Activated naive CD4-positive, alpha-beta T cell treated with anti-CD3 and anti-CD28 coated beads, Interleukin-2, amount 50 U/mL, for 24 hours (primary cell): Measurements from ENCODE around the gene SNRK.
A peak's percentile ranks its signal among the peaks of the same experiment; 100 is the strongest.
"Not testable (repeated sequence)": the region's sequence is repeated elsewhere in the genome, so short reads cannot be mapped to it uniquely, and the experiment has no call there.

Experiments
- H3K27ac Mint-ChIP-seq: one replicate; pipeline ENCODE4 v1.8.0; 2021; ENCODE audit warnings: mild to moderate bottlenecking, mixed read lengths
- H3K27me3 Mint-ChIP-seq: one replicate; pipeline ENCODE4 v1.8.0; 2021; ENCODE audit warnings: mixed read lengths
- H3K36me3 Mint-ChIP-seq: one replicate; pipeline ENCODE4 v1.8.0; 2021; ENCODE audit warnings: mixed read lengths
- H3K4me1 Mint-ChIP-seq: one replicate; pipeline ENCODE4 v1.8.0; 2021; ENCODE audit warnings: mixed read lengths
- H3K4me3 Mint-ChIP-seq: one replicate; pipeline ENCODE4 v1.8.0; 2021; ENCODE audit warnings: mild to moderate bottlenecking, mixed read lengths
- H3K9me3 Mint-ChIP-seq: one replicate; pipeline ENCODE4 v1.8.0; 2021; ENCODE audit warnings: mixed read lengths

The SNRK gene

DNA sequence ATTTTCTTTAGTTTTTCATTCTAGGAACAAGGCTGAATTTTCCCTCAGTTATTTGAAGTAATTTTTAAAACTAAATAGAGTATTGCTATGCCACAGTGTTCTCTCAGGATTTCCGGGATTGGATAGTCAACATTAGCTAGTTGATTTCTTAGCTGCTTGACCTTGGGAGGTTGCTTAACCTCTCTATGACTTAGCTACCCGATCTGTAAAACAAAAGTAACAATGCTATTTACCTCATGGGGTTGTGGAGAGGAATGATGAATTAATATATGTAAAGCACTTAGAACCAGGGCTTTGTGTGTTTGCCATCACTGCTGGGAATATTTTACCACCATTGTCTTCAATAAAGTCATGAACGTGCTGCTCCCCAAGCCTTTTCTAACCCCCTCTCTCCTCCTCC, 57.5 kb downstream of the SNRK start:
- Mint-ChIP-seq H3K4me3 (peak overlapping the region; percentile 64), H3K36me3 (peaks cover 44% of the 10 kb centered on the region), H3K27me3 (no peaks in the 10 kb centered on the region), H3K27ac (peak overlapping the region; percentile 68), H3K9me3 (no peaks in the 10 kb centered on the region), H3K4me1 (peaks cover 75% of the 10 kb centered on the region)

- no peaks in the 10 kb centered on the region for H3K9me3 Mint-ChIP-seq
- peak overlapping the region; percentile 51 for H3K27ac Mint-ChIP-seq
- H3K36me3 Mint-ChIP-seq, result peaks cover 47% of the 10 kb centered on the region
- H3K27me3 Mint-ChIP-seq, result no peaks in the 10 kb centered on the region
- H3K4me3 Mint-ChIP-seq, result no peak overlapping the region
- H3K4me1 Mint-ChIP-seq, result peaks cover 82% of the 10 kb centered on the region
These were observed 58.2 kb downstream of the SNRK start for GRCh38 chr3:43344520-43344919.

- peak overlapping the region; percentile 86 for H3K27ac Mint-ChIP-seq
- peaks cover 43% of the 10 kb centered on the region for H3K36me3 Mint-ChIP-seq
- peak overlapping the region; percentile 38 for H3K4me3 Mint-ChIP-seq
- H3K9me3 Mint-ChIP-seq, result no peaks in the 10 kb centered on the region
- H3K4me1 Mint-ChIP-seq, result peaks cover 78% of the 10 kb centered on the region
- no peaks in the 10 kb centered on the region for H3K27me3 Mint-ChIP-seq
These were observed 58.9 kb downstream of the SNRK start for GRCh38 chr3:43345246-43345645.

- peaks cover 77% of the 10 kb centered on the region for H3K4me1 Mint-ChIP-seq
- H3K27me3 Mint-ChIP-seq, result no peaks in the 10 kb centered on the region
- H3K4me3 Mint-ChIP-seq, result no peak overlapping the region
- H3K9me3 Mint-ChIP-seq, result no peaks in the 10 kb centered on the region
- peak overlapping the region; percentile 86 for H3K27ac Mint-ChIP-seq
- H3K36me3 Mint-ChIP-seq, result peaks cover 47% of the 10 kb centered on the region
These were observed 59.5 kb downstream of the SNRK start for GRCh38 chr3:43345877-43346276.

DNA sequence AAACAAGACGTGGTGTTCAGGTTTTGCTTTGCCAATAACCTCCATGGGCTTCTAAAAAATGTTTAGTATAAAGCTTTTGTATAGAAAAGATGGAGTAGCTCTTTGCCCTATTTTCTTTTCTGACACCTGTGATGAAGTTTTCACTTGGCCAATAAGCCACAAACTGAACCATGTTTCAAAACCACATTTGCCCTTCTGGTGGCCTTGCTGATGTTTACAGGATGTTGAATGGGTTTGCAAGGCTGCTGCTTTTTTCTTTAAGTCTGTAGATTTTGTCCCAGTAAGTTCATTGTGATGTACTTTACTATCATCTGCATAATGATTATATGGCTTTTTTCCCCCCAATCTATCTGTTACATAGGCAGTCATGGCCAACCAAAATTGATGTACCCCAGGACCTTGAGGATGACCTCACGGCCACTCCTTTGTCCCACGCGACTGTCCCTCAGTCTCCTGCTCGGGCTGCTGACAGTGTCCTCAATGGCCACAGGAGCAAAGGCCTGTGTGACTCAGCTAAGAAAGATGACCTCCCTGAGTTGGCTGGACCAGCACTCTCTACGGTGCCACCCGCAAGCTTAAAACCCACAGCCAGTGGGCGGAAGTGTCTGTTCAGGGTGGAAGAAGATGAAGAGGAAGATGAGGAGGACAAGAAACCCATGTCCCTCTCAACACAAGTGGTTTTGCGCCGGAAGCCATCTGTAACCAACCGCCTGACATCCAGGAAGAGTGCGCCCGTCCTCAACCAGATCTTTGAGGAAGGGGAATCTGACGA, 60.8 kb downstream of the SNRK start:
- H3K36me3 Mint-ChIP-seq, result peaks cover 59% of the 10 kb centered on the region
- peak overlapping the region; percentile 76 for H3K27ac Mint-ChIP-seq
- H3K4me3 Mint-ChIP-seq, result peak overlapping the region; percentile 38
- H3K27me3 Mint-ChIP-seq, result no peaks in the 10 kb centered on the region
- H3K9me3 Mint-ChIP-seq, result peaks cover 9% of the 10 kb centered on the region
- peaks cover 79% of the 10 kb centered on the region for H3K4me1 Mint-ChIP-seq

GRCh38 chr3:43347774-43348173, 61.4 kb downstream of the SNRK start:
- H3K4me1 Mint-ChIP-seq, result peaks cover 73% of the 10 kb centered on the region
- H3K9me3 Mint-ChIP-seq, result peaks cover 15% of the 10 kb centered on the region
- peak overlapping the region; percentile 76 for H3K27ac Mint-ChIP-seq
- peaks cover 57% of the 10 kb centered on the region for H3K36me3 Mint-ChIP-seq
- H3K27me3 Mint-ChIP-seq, result no peaks in the 10 kb centered on the region
- peak overlapping the region; percentile 38 for H3K4me3 Mint-ChIP-seq

DNA sequence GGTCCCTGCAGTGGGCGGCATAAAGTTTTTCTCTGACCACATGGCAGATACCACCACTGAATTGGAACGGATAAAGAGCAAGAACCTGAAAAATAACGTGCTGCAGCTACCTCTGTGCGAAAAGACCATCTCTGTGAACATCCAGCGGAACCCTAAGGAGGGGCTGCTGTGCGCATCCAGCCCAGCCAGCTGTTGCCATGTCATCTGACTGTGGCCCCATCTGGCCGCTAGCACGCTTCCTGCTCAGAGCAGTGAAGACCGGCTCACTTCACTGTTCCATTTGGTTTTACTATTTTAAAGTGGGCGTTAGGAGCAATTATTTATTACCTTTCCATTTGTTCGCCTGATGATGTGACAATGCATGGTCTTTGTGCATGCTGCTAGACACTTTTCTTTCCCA, 62.0 kb downstream of the SNRK start:
- H3K27ac Mint-ChIP-seq, result no peak overlapping the region
- peaks cover 59% of the 10 kb centered on the region for H3K36me3 Mint-ChIP-seq
- peaks cover 67% of the 10 kb centered on the region for H3K4me1 Mint-ChIP-seq
- peaks cover 18% of the 10 kb centered on the region for H3K9me3 Mint-ChIP-seq
- H3K4me3 Mint-ChIP-seq, result peak overlapping the region; percentile 30
- no peaks in the 10 kb centered on the region for H3K27me3 Mint-ChIP-seq

DNA sequence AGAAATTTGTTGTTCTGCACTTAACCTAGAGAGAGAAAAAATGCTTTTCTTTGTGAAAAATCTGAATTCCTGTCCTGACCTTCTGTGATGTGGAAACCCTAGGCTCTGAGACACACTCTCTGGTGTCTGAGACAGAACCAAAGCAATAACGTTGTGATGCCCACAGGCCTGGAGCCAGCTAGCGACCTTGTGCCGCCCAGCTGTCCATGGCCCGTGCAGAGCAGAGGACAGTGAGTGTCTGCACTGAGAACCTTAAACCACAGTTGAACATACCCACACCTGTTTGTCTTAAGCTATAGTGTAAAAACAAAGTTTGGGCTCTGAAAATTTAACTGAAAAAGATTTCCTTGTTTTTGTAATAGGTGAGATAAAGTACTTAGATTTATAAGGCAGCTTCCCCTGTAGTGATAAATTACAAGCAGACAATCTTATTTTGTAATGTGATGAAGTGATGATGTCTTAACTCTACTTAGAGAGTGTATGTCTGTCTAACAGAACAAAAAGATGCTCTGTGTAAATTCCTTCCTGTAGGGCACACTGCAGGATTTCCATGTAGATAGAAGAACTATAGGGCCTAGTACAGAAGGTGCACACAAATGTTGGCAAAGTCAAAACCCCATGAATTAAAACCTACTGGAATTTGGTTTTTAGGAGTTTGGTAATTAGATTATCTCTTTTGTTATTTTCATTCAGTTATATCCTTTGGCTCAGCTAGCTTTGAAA, 62.7 kb downstream of the SNRK start:
- Mint-ChIP-seq H3K4me3 (peak overlapping the region; percentile 39), H3K4me1 (peaks cover 61% of the 10 kb centered on the region), H3K9me3 (peaks cover 20% of the 10 kb centered on the region), H3K27me3 (no peaks in the 10 kb centered on the region), H3K27ac (peak overlapping the region; percentile 41), H3K36me3 (peaks cover 61% of the 10 kb centered on the region)

DNA sequence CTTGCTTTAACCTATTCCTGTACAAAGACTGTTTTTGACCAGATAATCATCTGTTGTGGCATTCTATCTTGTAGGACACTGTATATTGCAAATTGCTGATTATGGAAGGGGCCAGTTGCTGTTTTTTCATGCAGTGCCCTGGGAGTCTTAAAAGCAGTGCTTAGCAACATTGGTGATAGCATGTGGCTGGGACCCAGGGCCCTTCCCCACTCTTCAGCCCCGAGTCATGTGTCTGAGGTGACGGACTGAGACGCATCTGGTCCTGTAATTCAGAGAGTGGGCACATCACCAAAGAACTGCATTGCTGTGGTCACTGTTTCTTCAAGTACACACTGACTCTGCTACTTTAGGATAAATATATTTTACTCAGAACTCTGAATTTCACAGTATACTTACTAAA, 63.4 kb downstream of the SNRK start:
- Mint-ChIP-seq H3K4me3 (no peak overlapping the region), H3K9me3 (peaks cover 26% of the 10 kb centered on the region), H3K27ac (no peak overlapping the region), H3K36me3 (peaks cover 66% of the 10 kb centered on the region), H3K27me3 (no peaks in the 10 kb centered on the region), H3K4me1 (peaks cover 60% of the 10 kb centered on the region)

- H3K27me3 Mint-ChIP-seq, result no peaks in the 10 kb centered on the region
- no peak overlapping the region for H3K4me3 Mint-ChIP-seq
- peaks cover 57% of the 10 kb centered on the region for H3K36me3 Mint-ChIP-seq
- no peak overlapping the region for H3K27ac Mint-ChIP-seq
- peaks cover 43% of the 10 kb centered on the region for H3K9me3 Mint-ChIP-seq
- peaks cover 25% of the 10 kb centered on the region for H3K4me1 Mint-ChIP-seq
These were observed 67.1 kb downstream of the SNRK start for GRCh38 chr3:43353393-43353792.

- Mint-ChIP-seq H3K36me3 (peaks cover 50% of the 10 kb centered on the region), H3K27me3 (no peaks in the 10 kb centered on the region), H3K27ac (no peak overlapping the region), H3K4me1 (peaks cover 18% of the 10 kb centered on the region), H3K4me3 (no peak overlapping the region), H3K9me3 (peaks cover 43% of the 10 kb centered on the region)
These were observed 67.8 kb downstream of the SNRK start for GRCh38 chr3:43353923-43354670.

GRCh38 chr3:43356033-43356432, 69.7 kb downstream of the SNRK start:
- not testable (repeated sequence) for H3K27me3 Mint-ChIP-seq, H3K4me3 Mint-ChIP-seq
- H3K9me3 Mint-ChIP-seq, result peaks cover 43% of the 10 kb centered on the region
- H3K36me3 Mint-ChIP-seq, result peaks cover 41% of the 10 kb centered on the region
- H3K27ac Mint-ChIP-seq, result peak overlapping the region; percentile 66
- H3K4me1 Mint-ChIP-seq, result peaks cover 12% of the 10 kb centered on the region

DNA sequence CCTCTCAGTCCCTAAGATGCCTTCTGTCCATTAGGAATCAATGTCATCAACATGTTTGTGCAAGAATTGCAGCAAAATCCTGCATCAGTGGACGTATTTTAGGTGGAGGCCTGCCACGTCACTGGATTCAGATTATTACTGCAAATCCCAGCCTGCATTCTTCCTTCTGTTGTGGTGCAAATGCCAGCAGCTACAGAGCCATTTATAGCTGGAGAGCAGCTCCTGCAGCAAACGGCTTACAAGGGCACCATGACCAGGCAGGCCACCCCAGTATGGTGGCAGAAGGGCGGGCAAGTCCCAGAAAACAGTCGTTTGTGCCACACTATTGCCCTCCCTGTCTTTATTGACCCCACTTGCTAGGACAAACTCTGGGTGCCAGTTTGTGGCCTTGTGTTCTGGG, 74.7 kb downstream of the SNRK start:
- no peak overlapping the region for H3K4me3 Mint-ChIP-seq
- H3K36me3 Mint-ChIP-seq, result no peaks in the 10 kb centered on the region
- no peaks in the 10 kb centered on the region for H3K27me3 Mint-ChIP-seq
- peaks cover 3% of the 10 kb centered on the region for H3K4me1 Mint-ChIP-seq
- H3K9me3 Mint-ChIP-seq, result peaks cover 11% of the 10 kb centered on the region
- no peak overlapping the region for H3K27ac Mint-ChIP-seq

DNA sequence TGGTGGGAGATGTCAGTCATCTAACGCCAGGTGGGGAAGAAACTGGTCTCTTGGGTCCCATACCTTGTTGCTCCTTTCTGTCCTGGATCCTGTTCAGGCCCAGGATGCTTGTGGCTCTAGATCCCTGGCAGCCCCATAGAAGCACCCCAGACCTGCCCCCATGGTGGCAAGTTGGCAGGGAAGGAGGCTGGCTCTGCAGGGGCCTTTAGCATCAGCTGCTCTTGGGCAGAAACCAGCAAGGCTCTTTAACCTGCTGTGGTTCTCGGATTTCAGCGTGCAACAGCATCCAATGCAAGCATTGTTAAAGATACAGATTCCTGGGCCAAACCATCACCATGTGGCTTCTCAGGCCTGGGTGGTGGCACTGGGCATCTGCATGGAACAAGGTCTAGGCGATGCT, 75.8 kb downstream of the SNRK start:
- H3K27ac Mint-ChIP-seq, result no peak overlapping the region
- H3K27me3 Mint-ChIP-seq, result no peaks in the 10 kb centered on the region
- no peaks in the 10 kb centered on the region for H3K36me3 Mint-ChIP-seq

DNA sequence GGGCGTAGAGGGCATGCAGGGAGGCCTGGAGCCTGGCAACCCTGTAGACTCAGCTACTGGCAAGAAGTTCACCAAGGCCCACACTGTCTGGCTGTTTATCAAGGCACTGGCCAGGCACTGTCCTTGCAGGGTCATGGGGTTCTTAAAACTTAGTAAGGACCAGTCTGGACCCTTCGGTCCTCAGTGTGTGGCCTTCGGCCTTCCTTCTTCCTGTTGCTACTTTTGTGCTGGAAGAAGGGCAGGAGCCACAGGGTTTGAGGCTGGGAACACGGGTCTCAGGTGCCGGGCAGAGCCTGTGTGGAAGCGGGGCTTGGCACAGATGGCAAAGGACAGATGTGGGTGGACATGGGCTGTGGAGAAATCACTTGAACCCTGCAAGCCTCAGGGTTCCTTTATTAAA, 76.6 kb downstream of the SNRK start:
- no peaks in the 10 kb centered on the region for H3K27me3 Mint-ChIP-seq
- no peaks in the 10 kb centered on the region for H3K36me3 Mint-ChIP-seq
- H3K4me3 Mint-ChIP-seq, result no peak overlapping the region
- no peaks in the 10 kb centered on the region for H3K9me3 Mint-ChIP-seq
- no peak overlapping the region for H3K27ac Mint-ChIP-seq
- peaks cover 3% of the 10 kb centered on the region for H3K4me1 Mint-ChIP-seq

More for the DNA sequence above, 75.8 kb downstream of the SNRK start:
- Mint-ChIP-seq H3K4me1 (peaks cover 3% of the 10 kb centered on the region), H3K9me3 (peaks cover 7% of the 10 kb centered on the region), H3K4me3 (no peak overlapping the region)
